HG03442 (cell line): Measurements from ENCODE around the gene MANBA.

ENCODE experiments used
- ATAC-seq: cut with Tn5 transposase; IDR thresholded peaks from one replicate; pipeline ENCODE4 v1.9.1; 2021; ENCODE audit warnings: mild to moderate bottlenecking, moderate library complexity; ENCODE audit not compliant: unreplicated experiment

Gene MANBA

DNA sequence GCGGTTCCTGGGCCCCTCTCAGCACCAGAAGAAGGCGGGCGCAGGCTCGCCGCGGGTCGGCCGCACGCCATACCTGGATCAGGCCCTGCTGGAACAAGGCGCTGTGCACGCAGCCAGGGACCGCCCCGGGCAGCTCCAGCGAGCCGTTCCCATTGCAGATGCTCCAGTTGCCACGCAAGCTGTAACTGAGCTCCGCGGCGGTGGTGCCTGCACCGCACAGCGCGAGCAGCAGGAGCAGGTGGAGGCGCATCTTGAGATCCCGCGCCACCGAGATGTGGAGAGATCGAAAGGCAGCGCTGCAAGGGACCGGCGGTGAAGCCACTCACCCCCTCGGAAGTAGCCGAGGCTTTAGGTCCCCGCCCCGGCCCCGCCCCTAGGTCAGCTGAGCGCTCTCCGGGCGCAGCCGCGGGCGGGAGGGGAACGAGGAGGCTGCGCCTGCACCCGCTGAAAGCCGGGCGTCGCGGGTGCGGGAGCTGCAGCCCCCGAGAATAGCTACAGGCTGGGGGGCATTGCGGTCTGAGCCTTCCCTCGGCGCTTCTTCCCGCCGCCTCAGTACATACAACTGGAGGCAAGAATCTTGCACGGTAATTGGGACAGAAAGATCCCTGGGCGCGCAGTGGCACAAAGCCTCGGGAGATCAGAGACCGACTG is at the start of gene MANBA:
Gene MANBA (minus strand): TSS at position 324 of the 651 bp plus-strand sequence. CDS start 74 bp downstream, at position 250.
- ATAC-seq, result peak; percentile 91

DNA sequence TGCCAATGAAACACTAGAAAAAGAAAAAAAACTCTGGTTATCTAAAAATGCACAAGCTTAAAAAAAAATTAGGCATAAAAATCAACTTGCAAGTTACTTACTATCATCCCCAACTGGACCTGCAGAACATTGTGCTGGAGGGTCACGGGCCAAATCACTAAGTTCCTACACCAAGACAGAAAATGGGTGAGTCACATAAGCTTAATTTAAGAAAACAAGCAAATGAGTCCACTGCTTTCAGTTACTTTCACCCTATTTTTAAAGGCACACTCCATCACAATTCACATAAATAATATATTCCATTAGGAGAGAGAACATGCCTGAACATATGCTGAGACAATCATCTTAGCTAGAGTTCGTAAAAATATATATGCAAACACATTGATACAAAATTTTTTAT is 48.9 kb upstream of the MANBA start:
- no peak for ATAC-seq

DNA sequence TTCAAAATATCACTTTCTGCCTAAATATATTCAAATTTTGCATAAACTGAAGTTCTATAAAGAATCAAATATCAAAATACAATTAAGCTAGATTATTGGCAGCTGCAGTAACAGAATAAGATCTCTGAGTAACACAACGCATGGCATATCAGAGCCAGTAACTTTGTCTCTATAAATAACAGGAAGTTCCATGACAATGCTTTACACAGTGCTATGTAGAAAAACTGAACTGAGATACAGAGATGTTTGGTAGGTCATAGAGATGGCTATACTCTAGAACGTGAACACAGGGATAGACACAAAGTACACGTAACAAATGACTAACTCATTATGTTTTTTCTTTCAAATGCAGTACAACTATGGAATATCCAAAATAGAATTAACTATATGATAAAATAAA is 48.4 kb upstream of the MANBA start:
- peak; percentile 77 for ATAC-seq

DNA sequence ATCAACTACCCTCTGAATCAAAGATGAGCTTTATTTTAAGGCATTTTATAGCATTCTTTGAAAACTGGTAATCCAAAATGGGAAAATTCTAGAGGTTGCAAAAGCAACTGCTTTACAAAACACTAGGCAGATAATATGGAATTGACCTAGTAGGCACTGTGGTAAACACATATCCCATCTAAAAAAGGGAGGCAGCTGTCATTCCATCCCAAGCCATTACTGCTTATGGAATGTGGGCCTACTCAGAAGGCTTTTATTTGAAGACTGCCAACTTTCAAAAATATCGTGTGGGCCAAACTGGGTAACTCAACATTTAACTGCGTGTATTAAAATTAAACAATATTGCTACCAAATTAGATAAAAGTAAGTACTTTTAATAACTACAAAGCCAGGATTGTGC is 47.2 kb upstream of the MANBA start:
- no peak for ATAC-seq

DNA sequence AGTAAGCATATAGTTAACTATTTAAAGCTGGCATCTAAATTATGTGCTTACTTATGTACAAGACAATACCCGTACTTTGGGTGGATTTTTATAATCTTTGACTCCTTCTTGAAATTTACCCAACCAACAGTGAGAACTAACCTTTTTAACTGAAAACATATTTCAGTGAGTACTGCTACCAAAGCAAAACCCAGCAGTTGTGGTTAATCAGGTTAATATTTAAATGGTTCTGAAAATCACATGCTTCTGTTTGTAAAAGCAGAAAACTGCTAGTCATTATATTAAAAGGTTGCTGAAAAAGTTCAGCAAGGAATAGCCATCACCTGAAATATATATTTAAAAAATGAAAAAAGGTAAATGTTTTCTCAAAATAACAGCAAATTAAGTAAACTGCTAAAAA is 46.6 kb upstream of the MANBA start:
- no peak for ATAC-seq

DNA sequence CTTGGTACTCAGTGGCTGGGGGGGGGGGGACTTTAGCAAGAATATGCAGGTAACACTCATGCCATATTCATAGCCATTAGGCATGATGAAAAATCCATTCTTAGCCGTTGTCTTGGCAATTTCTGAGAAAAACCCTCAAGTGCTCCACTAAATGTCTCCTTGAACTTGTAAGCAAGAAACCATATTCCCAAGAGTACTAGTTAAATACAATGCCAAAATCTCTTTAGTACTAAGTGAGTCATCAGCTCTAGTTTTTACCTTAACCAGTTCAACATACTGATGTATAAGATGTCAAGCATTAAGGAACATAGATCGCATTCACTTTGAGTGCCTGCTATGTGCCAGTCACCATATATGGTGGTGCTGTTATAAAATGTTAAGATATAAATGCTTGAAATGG is 39.0 kb upstream of the MANBA start:
- ATAC-seq, result no peak

DNA sequence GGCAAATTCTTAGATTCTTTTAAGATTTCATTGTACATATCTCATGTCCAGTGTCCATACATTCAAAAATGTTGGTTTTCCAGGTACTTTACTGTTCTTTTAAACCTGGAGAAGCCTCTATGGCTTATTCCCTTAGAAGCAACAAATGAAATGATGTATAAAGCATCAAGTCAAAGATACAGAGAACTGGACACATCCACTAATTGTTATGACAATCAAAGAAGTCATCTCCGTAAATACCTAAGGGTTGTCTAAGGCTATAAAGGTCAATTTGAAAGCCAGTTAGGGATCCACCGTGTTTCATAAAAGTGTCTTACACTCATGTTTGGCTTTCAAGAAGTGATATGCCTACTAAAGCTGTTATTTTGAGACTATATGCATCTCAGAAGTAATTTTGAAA is 34.2 kb upstream of the MANBA start:
- no peak for ATAC-seq

DNA sequence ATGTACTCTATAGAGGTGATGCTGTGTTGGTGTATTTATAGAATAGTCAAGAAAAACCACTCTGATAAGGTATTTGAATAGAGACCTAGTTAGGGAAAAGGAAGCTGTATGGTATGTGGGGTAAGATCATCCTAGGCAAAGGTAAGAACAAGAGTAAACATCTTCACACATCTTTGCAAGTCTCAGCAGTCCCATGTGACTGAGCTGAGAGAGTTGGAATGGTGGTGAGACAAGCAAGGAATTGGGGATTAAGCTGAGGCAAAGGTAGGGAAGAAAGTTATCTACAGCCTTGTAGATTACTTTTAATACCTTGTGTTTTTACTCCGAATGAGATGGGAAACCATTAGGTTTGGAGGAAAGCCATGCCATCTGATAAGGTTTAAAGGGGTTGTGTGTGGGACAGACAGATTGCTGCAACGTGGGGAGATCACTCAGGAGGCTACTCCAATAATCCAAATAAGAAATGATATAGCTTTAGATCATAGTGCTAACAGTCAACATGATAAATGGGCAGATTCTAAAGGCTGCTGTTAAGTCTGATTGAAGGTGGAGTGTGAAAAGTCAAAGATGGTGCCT is 31.7 kb upstream of the MANBA start:
- ATAC-seq, result no peak

DNA sequence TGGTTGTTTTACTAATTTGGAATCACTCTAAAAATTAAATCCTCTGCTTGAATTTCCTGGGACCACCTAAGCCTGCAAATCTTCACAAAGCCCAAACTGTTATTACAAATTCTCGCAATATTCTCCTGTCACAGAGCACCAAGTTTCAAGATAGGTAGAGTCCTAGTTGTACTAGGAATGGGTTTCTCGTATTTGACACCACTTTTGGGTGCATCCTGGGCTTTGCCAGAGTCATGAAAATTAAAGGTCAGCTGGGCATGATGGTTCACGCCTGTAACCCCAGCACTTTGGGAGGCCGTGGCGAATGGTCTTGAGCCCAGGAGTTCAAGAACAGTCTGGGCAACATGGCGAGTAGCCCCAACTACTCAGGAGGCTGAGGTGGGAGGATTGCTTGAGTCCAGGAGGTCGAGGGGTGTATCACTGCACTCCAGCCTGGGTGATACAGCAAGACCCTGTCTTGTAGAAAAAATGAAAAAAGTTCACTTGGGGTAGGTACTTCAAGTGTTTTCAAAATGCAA is 30.6 kb upstream of the MANBA start:
- ATAC-seq, result no peak

DNA sequence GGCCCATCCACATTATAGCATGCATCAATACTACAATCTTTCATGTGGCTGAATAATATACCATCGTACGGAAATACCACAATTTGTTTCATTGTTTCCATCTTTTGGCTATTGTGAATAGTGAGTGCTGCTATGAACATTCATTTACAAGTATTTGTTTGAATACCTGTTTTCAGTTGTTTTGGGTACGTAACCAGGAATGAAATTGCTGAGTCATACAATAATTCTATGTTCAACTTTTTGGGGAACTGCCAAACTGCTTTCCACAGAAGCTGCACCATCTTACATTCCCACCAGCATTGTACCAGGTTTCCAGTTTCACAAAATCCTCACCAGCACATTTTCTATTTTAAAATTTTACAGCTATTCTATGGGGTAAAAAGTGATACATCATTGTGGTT is 28.5 kb upstream of the MANBA start:
- no peak for ATAC-seq

DNA sequence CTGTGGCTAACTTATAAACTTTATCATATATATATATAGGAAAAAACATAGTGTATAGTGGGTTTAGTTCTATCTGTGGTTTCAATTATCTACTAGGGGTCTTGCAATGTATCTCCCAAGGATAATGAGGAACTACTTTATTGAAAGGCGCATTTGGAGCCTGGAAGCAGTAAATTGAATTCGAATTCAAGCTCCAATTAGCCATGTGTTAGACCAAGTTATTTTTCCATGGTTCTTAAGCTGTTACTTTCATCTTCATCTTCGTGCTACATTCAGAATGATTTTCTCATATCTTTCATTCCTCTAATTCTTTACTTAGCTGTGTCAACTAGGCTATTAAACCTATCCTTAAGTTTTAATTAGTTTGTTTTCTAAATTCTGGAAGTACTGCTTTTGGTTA is 27.2 kb upstream of the MANBA start:
- ATAC-seq, result no peak

DNA sequence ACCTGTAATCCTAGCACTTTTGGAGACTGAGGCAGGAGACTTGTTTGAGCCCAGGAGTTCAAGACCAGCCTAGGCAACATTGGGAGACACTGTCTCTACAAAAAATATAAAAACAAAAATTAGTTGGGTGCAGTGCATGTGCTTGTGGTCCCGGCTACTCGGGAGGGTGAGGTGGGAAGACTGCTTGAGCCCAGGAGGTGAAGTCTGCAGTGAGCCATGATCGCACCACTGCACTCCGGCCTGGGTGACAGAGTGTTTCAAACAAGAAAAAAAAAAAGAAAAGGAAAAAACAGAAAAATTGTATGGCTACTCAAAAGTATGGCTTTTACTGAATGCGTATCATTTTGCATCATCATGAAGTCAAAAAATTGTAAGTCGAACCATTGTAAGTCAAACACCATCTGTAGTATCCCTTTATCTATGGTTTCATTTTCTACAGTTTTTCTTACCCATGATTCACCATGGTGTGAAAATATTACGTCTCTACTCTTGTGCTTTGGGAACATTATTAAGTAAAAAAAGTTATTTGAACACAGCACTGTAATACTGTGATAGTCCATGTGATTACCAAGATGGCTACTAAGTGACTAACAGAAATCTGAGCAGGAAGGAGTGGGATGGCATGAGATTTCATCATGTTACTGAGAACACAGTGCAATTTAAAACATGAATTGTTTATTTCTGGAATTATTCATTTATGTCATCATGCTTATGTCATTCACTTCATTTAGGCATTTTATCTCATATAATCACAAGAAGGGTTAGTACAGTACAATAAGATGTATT is 26.5 kb upstream of the MANBA start:
- no peak for ATAC-seq

DNA sequence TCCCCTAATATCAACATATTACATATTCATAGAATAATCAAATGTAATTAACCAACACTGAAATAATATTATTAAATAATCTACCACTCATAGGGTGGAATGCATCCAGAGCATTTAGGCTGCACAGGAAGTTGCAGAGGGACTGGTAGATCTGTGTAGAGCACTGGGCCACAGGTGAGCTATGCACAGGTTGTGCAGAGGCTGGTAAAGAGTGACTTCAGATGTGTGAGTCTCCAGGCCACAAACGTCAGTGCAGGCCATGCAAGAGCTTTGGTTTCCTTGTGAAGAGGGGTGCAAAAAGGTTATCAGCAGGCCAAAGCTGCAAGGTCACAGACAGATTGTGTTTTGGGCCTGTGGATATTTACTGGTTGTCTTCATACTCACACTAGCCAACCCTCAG is 25.5 kb upstream of the MANBA start:
- no peak for ATAC-seq

DNA sequence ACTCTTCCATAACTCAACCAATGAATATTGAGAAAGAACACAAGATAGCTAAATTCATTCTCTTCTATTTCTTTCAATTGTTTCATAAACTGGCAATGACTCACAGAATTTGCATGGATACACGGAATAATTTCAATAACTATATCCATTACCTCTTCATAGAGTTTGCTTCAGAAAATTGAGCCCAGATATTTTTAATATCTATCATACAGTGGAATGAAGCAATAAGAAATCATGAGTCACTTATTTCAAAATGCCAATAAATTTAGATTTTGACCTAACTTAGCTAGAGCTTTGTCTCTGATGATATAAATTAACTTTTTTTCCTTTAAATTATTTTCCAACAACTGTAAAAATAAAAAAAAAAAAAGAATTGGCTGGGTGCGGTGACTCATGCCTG is 22.2 kb upstream of the MANBA start:
- ATAC-seq, result no peak

DNA sequence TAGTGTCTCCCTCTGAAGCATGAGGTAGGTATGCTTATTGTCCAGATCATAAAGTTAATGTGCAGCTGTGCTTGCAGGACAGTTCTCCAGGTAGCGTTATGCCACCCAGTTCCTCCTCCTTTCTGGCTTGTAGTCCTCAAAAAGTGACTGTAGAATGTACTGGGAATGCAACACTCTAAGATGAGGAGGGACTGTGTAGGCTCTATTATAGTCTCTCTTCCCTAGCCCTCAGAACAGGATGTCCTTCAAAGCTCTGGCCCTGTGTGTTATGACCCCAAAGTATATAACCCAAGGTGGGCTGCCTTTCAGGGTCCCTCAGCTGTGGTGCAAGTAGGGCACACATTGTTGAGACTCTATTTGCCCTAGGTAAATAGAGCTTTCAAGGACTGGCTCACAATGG is 20.8 kb upstream of the MANBA start:
- no peak for ATAC-seq

DNA sequence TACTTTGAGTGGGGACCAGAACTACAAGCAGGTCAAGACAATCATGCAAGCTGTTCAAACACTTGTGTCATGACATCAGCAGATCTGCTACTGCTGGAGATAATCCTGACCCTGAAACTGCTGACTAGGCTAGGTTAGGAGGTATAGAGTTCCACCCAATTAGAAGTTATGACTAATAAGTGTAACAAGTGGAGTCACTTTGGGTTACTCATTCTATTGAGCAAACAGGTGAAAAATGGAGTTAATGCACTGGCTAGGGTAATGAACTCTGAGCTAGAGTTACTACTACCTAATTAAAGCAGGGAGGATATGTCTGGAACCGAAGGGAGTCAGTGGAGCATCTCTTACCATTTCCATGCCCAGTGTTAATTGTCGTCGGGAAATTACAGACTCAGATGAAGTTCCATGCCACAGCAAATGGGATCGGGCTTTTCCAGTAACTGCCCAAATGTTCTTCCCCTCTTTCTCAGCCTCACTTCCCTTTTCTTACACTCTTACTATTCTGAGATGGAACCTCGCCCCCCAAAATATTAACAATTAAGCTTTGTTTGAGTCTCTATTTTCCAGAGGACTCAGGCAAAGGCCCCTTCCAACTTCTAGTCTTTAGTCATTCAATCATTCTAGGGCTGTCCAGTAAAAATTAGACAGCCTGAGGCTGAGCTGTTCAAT is 19.8 kb upstream of the MANBA start:
- ATAC-seq, result peak; percentile 61

DNA sequence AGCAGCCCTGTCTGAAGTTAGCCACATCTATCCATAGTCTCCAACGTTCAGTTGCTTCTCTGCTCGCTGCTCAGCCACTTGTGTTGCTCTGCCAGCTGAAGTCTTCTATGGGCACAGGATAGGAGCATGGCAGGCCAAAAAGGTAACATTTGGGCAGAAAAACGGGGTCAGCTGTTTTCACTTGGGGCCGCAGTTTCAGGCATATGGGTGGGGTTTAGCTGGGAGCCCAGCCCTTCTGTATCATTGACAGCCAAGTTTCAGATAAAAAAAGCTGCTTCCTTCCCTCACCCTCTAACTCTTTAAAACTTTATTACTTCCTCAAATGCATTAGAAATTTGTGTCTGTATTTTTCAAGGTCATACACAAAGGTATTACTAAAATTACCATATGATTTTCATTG is 18.4 kb upstream of the MANBA start:
- no peak for ATAC-seq

DNA sequence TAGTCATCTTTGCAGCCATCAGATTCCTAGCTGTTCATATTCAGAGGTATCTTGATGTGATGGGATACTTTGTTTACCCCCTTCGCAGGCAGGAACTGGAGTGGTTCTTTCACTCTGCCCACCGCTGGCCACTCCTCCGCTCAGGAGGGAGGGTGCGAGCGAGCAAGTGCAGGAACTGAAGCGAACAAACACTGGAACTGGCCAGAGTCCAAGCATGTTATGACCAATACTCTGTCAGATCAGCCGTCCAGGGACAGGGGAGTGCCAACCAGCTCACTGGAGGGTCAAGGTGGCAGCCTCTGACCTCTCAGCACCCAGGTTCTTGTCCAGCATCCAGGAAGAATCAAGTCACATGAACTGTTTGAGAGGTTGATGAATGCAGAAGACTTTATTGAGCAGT is 18.0 kb upstream of the MANBA start:
- no peak for ATAC-seq

DNA sequence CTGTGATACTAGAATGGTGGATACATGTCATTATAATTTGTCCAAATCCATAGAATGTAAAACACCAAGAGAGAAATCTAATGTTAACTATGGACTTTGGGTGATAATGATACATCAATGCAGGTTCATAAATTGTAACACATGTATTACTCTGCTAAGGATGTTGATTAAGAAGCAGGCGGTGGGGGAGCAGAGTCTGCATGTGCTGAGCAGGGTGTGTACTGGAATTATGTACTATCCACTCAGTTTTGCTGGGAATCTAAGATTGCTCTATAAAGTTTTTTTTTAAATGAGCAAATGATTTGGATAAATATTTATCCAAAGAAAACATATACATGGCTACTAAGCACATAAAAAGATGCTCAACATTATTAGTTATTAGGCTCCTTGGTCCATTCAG is 15.0 kb upstream of the MANBA start:
- no peak for ATAC-seq

DNA sequence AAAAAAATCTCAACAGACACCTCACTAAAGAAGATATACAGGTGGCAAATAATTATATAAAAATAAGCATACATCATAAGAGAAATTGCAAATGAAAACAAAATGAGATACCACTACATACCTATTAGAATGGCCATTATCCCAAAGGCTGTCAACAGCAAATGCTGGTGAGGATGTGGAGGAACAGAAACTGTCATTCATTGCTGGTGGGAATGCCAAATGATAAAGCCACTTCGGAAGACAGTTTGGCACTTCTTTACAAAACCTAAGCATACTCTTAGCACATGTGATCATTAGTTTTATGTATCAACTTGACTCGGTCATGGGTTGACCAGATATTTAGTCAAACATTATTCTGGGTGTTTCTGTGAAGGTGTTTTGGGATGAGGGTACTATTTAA is 13.5 kb upstream of the MANBA start:
- no peak for ATAC-seq

DNA sequence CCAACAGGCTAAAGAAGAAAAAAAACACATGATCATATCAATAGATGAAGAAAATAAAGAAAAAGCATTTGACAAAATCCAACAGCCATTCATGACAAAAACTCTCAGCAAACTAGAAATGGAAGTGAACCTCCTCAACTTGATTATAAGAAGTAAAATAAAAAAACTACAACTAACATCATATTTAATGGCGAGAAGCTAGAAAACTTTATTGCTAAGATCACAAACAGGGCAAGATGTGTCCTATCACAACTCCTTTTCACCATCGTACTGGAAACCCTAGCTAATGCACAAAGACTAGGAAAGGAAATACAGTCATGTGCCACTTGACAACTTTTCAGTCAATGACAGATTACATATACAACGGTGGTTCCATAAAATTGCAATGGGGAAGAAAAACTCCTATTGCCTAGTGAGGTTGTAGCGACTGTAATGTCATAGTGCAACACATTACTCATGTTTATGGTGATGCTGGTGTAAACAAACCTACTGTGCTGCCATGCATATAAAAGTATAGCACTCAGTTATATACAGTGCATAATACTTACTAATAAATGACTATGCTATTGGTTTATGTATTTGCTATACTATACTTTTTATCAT is 12.1 kb upstream of the MANBA start:
- no peak for ATAC-seq
